ENCODE data around the gene CSTF1. TPM values are rescaled to one million over a fixed set of nuclear protein-coding genes. Genes with fewer than 3 reads are reported as not detected.

The CSTF1 gene
- total RNA-seq, 2 donors from 2014 or later = 16.4 to 22.8 TPM

DNA sequence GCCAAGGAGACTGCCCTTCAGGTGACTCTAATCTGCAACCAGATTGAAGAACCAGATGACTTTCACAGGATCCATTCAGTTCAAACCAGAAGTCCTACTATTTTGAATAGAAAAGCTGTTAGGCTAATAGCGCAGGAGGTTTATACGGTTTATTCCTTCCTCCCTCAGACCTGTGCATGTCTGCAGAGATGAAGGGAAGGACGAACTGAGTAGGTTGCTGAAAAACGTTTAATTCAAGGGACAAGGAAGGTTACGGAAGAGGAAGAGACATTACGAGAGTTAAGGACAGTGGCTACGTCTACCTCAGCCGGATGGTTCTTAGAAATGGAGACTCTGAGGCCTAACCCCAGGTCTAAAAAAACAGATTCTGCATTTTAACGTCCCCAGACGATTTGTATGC, 1.4 kb upstream of the CSTF1 start:
- no peak for DNase-seq (ENCODE audit: low spot score)
- Histone ChIP-seq H3K9me3 (no peaks in the 10 kb centered on the region), H3K27me3 (no peaks in the 10 kb centered on the region), H3K4me1 (peaks cover 0 to 24% of the 10 kb centered on the region in 2 donors), H3K4me3 (peak overlapping the region; percentile 82 to 92), H3K27ac (no peak overlapping the region), H3K36me3 (peaks cover 10% of the 10 kb centered on the region)
- no peak for TF ChIP-seq CTCF (IDR thresholded peaks at IDR 0.05)

DNA sequence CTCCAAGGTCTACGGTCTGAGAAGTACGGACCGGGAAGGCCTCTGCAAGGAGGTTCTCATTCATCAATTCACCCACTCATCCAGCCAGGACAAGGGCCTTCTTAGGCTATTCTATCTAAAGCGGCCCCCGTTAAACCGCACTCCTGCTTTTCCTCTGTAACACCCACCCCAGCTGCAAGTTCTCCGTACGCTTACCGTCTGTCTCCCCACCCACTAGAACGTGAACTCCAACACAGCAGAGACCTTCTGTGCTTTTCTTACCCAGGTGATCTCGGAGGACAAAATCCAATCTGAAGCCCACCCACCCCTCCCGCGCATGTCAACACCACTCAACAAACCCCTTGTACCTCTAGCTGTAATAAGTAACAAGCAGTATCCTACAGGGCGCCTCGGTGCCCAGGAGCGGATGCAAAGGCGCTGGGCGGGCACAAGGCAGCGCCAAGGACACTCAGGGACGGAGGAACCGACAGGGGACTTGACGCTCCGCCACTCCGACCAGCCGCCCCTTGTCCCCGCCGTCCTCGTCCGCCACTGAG, 781 bp upstream of the CSTF1 start:
- H3K4me3 ChIP-seq = peak overlapping the region; percentile 82 to 92
- DNase-seq (ENCODE audit: low spot score) = no peak
- H3K27me3 ChIP-seq = no peaks in the 10 kb centered on the region
- no peaks in the 10 kb centered on the region for H3K9me3 ChIP-seq
- peaks cover 0 to 24% of the 10 kb centered on the region in 2 donors for H3K4me1 ChIP-seq
- peak overlapping the region; percentile 91 for H3K27ac ChIP-seq
- H3K36me3 ChIP-seq = peaks cover 16% of the 10 kb centered on the region
- TF ChIP-seq CTCF (IDR thresholded peaks at IDR 0.05) = no peak

DNA sequence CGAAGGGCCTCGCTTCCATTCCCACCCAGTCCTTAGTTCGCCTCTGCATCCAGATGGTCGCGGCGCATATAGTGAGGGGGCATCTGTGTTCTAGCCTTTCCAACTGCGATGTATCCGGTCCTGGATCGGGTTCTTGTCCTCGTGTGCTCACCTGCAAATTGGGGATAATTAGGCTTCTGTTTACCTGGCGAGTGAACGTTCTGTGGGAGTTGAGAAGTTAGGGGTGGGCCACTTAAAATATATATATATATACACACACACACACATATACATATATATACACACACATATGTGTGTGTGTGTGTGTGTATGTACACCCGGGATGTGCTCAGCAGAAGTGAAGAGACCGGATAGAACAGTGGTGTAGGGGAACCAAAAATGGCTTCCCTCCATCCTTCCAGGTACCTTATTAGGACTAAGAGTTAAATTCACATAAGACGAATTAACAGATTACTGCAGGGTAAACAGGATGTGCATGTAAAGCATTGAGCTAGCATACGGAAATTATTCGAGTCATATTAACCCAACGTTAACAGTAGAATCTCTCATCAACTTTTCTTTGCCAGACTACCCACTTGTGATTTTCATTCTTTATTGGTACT, 537 bp downstream of the CSTF1 start:
- Histone ChIP-seq H3K27me3 (no peaks in the 10 kb centered on the region), H3K27ac (peak overlapping the region; percentile 91), H3K4me3 (peak overlapping the region; percentile 82 to 92), H3K9me3 (no peaks in the 10 kb centered on the region), H3K4me1 (peaks cover 0 to 24% of the 10 kb centered on the region in 2 donors), H3K36me3 (peaks cover 29% of the 10 kb centered on the region)
- no peak for DNase-seq (ENCODE audit: low spot score)
- no peak for TF ChIP-seq CTCF (IDR thresholded peaks at IDR 0.05)

- no peak for TF ChIP-seq CTCF (IDR thresholded peaks at IDR 0.05)
- peak overlapping the region in 1 of 2 donors; percentile 91 for H3K27ac ChIP-seq
- peaks cover 0 to 24% of the 10 kb centered on the region in 2 donors for H3K4me1 ChIP-seq
- DNase-seq (ENCODE audit: low spot score) = no peak
- no peaks in the 10 kb centered on the region for H3K27me3 ChIP-seq
- peaks cover 36% of the 10 kb centered on the region for H3K36me3 ChIP-seq
- peak overlapping the region; percentile 82 to 92 for H3K4me3 ChIP-seq
- H3K9me3 ChIP-seq = no peaks in the 10 kb centered on the region
These were observed 1.2 kb downstream of the CSTF1 start for GRCh38 chr20:56393653-56394052.

GRCh38 chr20:56395166-56395565, 2.7 kb downstream of the CSTF1 start:
- Histone ChIP-seq H3K27ac (no peak overlapping the region), H3K36me3 (peaks cover 46% of the 10 kb centered on the region), H3K4me1 (peaks cover 0 to 28% of the 10 kb centered on the region in 2 donors), H3K4me3 (no peak overlapping the region), H3K27me3 (no peaks in the 10 kb centered on the region), H3K9me3 (no peaks in the 10 kb centered on the region)
- DNase-seq (ENCODE audit: low spot score) = no peak
- TF ChIP-seq CTCF (IDR thresholded peaks at IDR 0.05) = no peak
